HG03469 (cell line): ENCODE results near the gene OSBPL8.

Experiments
- ATAC-seq: cut with Tn5 transposase; IDR thresholded peaks from one replicate; pipeline ENCODE4 v1.9.1; 2021; ENCODE audit warnings: mild to moderate bottlenecking, moderate library complexity, moderate number of reproducible peaks; ENCODE audit not compliant: unreplicated experiment

Gene OSBPL8

GRCh38 chr12:76555797-76556196, 3.8 kb downstream of the OSBPL8 start:
- no peak for ATAC-seq

DNA sequence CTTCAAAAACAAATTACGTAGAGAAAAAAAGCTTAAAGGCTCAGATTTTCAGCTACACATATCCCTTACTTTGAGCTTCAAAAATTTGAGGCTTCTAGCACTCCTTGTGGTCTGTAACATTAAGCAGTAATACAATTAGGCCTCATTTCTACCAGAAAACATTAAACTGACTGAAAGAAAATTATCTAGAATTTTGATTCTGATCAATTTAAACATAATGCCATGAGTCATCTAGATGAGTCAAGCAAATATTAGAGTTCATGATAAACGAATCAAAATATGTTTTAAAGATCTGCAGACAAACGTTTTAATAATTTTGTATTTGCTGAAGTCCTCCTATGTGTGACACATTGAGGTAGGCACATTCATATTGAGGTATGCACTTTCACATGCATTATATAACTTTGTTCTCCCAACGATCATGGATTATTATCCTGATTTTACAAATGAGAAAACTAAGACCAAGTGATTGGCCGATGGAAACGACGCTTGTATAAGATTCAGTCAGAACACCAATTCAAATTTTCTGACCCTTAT, 4.3 kb downstream of the OSBPL8 start:
- no peak for ATAC-seq

- ATAC-seq = no peak
These were observed 5.0 kb downstream of the OSBPL8 start for GRCh38 chr12:76554405-76555230.

GRCh38 chr12:76552343-76552938, 7.1 kb downstream of the OSBPL8 start:
- ATAC-seq = no peak

GRCh38 chr12:76551482-76551888, 8.1 kb downstream of the OSBPL8 start:
- no peak for ATAC-seq

DNA sequence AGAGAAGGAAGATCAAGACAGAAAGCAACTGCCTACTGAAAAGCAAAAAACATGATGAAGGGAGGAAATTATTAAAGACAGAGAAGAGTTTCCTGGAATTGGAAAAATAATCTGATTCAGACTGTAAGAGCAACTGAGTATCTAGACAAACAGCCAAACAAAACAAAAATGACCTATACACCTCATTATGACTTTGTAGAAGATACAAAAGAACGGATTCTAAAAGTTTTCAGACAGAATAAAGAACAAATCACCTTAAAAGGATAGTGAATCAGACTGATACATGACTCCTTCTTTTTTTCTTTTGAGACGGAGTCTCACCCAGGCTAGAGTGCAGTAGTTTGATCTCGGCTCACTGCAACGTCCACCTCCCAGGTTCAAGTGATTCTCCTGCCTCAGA, 10.4 kb downstream of the OSBPL8 start:
- ATAC-seq = no peak

GRCh38 chr12:76548222-76548837, 11.2 kb downstream of the OSBPL8 start:
- ATAC-seq = no peak

DNA sequence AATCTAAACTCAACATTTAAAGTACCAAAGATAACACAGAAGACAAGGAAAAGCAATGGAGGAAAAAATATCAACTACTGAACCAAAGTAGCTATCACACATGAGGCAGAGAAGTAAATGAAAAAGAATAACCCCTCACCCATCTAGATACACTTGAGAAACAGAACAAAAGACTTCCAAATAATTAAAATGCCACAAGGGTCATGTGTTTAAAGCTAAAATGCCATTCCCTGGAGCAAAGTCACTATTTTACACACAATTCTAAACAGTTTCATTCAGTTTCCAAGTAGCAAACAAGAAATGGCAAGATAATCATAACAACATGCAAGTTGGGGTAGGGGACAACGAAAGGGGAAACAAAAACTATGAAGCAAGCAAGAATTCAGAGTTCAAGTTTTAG, 12.0 kb downstream of the OSBPL8 start:
- no peak for ATAC-seq

GRCh38 chr12:76546889-76547288, 12.7 kb downstream of the OSBPL8 start:
- no peak for ATAC-seq

DNA sequence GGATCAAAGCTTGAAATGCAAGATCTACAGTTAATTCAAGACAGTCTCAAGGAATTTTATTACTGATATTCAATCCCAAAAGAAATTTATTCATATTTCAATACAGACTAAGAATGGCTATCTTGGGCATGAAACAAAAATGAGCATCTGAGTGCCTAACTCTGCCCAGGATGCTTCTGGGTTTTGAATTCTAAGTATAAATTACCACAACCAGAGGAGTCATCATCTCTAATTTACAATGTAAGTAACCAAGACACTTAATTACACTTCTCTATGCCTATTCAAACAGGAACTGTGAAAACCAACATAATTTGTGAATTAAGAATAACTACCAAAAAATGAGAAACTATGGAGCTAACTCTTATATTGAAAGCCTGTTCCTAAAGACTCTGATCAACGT, 14.1 kb downstream of the OSBPL8 start:
- ATAC-seq = no peak

DNA sequence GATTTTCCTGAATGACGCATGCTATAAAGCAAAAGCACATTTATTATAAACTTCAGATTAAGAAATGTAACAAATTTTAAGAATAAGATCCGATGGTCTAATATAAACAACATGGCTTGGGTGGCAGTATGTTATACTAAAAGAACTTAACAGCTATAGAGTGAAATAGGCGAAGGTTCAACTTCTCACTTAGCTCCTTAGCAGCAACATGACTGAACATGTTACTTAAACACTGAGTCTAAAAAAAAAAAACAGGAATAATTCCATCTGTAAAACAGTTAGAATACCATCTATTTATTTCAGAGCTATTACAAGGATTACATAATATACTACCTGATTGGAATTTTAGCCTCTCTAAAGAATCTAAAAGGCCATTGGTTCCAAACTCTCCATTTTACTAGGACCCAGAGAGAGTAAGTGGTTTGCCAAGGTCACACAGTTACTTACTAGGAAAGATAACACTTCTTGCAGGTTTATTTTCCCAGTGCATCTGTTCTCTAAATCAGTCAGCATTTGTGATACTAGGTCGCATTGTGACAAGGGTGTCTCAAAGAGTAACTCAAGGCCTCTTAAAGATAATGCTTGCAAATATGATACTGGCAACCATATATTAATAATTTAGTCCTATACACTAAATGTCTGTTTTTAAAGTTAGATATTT, 14.8 kb downstream of the OSBPL8 start:
- no peak for ATAC-seq

DNA sequence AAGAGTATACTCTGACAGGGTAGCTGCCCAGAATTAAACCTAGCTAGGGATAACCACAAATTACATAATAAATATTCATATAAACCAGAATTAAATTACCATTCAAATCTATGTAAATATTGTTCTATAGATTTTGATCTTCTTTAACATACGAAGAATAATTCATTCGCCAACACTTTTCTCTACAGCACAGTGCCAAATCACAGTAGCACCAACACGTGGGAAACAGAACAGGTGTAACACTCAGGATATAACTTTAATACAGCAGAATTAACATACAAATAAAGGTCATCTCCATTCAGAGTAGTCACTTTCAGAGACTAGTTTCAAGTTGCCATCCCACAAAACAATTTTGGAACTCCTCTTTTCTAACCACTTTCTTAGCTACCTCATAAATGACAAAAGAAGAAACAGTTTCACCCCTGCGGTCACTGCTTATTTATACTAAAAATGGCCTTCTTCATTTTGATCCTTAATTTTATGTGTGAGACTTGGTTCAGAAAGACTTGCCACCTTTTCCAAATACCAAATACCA, 15.7 kb downstream of the OSBPL8 start:
- no peak for ATAC-seq

DNA sequence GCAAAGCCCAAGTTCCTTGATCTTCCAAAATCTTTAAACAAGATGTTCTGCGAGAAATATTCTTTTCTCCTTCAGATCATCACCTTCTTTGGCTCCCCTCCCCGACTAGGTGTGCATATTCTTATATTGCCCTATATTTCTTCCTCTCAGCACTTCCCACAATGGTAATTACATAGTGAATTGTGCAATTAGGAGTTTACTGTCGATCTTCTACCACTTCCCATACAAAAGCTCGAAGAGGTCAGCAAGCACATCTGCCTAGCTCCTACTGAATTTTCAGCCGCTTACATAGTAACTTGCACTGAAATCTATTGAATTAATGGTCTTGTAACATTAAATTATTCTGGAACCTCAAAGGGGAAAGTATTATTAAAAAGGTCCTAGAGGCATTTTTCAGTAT, 16.7 kb downstream of the OSBPL8 start:
- no peak for ATAC-seq

DNA sequence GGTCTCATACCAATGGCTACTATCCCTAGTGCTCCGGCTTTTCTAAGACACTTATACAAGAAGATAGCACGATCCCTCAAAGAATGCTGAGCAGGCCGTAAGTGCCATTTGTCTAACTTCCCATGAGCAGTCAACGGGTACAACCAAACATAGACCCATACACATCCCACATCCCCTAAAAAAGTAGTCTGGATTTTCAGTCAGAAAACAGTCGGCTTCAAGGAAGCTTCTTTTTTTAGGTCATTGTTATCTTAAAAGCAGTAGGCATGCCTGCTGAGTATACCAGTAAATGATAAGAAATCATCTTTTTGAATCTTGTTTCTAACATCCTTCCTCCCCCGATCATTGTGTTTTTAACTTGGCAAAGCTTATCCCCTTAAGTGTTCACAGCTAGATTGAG, 19.8 kb downstream of the OSBPL8 start:
- ATAC-seq = no peak

GRCh38 chr12:76537923-76538322, 21.6 kb downstream of the OSBPL8 start:
- ATAC-seq = no peak

- no peak for ATAC-seq
These were observed 23.0 kb downstream of the OSBPL8 start for GRCh38 chr12:76536546-76536945.

GRCh38 chr12:76535170-76535569, 24.4 kb downstream of the OSBPL8 start:
- no peak for ATAC-seq

DNA sequence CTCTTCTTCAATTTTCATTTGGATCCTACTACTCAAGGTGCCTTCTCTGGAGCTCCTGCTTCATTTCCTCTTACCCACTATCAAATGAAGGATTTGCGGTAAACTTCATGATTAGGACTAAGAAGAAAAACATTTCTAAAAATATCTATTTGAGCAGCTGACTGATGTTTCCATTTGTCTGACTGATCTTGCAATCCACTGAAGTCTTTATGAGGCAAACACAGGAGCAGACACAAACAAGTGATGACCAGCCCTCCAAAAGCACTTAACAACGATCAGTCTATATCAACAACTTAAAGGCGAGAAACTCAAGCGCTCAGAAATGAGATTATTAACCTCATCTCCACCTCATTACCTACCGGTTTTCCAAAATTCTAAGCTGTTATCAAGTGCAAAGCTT, 26.2 kb downstream of the OSBPL8 start:
- no peak for ATAC-seq

GRCh38 chr12:76532520-76532919, 27.1 kb downstream of the OSBPL8 start:
- ATAC-seq = no peak

- ATAC-seq = no peak
These were observed 28.5 kb downstream of the OSBPL8 start for GRCh38 chr12:76531056-76531455.

DNA sequence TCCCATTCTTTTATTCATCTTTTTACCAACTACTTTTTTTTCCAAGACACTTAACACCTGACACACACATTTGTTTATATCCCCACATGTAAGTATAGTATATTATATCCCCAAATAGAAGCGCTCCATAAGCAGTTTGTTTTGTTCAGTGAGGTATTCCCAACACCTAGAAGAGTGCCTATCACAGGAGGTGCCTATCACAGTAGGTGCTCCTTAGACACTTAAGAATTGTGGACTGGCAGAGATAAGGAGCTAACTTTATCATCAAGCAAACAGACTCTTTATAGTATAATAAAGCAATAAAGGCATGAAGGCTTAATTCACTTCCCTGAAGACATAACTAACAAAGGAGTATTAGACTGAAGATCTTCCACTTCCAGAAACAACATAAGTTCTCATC, 29.1 kb downstream of the OSBPL8 start:
- no peak for ATAC-seq
